Activated CD4-positive, alpha-beta T cell treated with anti-CD3 and anti-CD28 coated beads for 48 hours (primary cell): ENCODE measurements around the gene APOM.

ENCODE experiments used
- DNase-seq: peaks from one replicate; pipeline ENCODE4 v3.0.0-alpha.2; 2020

The APOM gene

GRCh38 chr6:31655349-31656237 is at the start of gene APOM:
APOM (plus strand) TSS chr6:31655894; CDS start chr6:31655967, 73 bp downstream.
- DNase-seq = no peak

- DNase-seq = no peak
Measured at GRCh38 chr6:31607317-31607716, 48.4 kb upstream of the APOM start.

- no peak for DNase-seq
Measured at GRCh38 chr6:31609519-31610406, 45.9 kb upstream of the APOM start.

GRCh38 chr6:31610968-31611367 is 44.7 kb upstream of the APOM start:
- no peak for DNase-seq

- no peak for DNase-seq
Measured at GRCh38 chr6:31614075-31614619, 41.5 kb upstream of the APOM start.

- DNase-seq = no peak
Measured at GRCh38 chr6:31614684-31615578, 40.8 kb upstream of the APOM start, which contains the start of gene AIF1. AIF1 (plus strand) TSS chr6:31615234; CDS start chr6:31615330, 96 bp downstream.

- DNase-seq = peak; percentile 51
Measured at GRCh38 chr6:31615748-31616147, 39.9 kb upstream of the APOM start.

GRCh38 chr6:31617010-31617409 is 38.7 kb upstream of the APOM start:
- no peak for DNase-seq

GRCh38 chr6:31619805-31620585 is 35.7 kb upstream of the APOM start:
- peak; percentile 98 for DNase-seq

GRCh38 chr6:31620586-31621319 is 34.9 kb upstream of the APOM start, which contains the start of gene PRRC2A:
PRRC2A (plus strand) TSS chr6:31620715; CDS start chr6:31622790, 2,075 bp downstream.
- DNase-seq = peak; percentile 98

GRCh38 chr6:31621320-31621939 is 34.3 kb upstream of the APOM start:
- no peak for DNase-seq

GRCh38 chr6:31621991-31622390 is 33.7 kb upstream of the APOM start:
- DNase-seq = no peak

GRCh38 chr6:31622684-31623091 is 33.0 kb upstream of the APOM start:
- DNase-seq = no peak

GRCh38 chr6:31624070-31624469 is 31.6 kb upstream of the APOM start:
- no peak for DNase-seq

- DNase-seq = no peak
Measured at GRCh38 chr6:31626952-31627351, 28.7 kb upstream of the APOM start.

- DNase-seq = no peak
Measured at GRCh38 chr6:31627690-31628287, 27.9 kb upstream of the APOM start.

GRCh38 chr6:31629014-31629413 is 26.7 kb upstream of the APOM start:
- DNase-seq = no peak

- no peak for DNase-seq
Measured at GRCh38 chr6:31630177-31630934, 25.3 kb upstream of the APOM start.

GRCh38 chr6:31631209-31631608 is 24.5 kb upstream of the APOM start:
- no peak for DNase-seq
